ENCODE measurements around the gene NLGN4X.

GRCh38 chrX:6004529-6004928 lies 224.1 kb downstream of the NLGN4X start:
- no peak for TF ChIP-seq CTCF (IDR thresholded peaks at IDR 0.05; ENCODE audit: insufficient read depth, low read length, poor library complexity, severe bottlenecking)
- TF ChIP-seq EZH2phosphoT487 (conservative IDR thresholded peaks at IDR 0.05; ENCODE audit: low read length) = no peak

All from SU-DHL-6 (cell line).